Caco-2 (cell line): ENCODE data around the gene LIPC. TPM values are rescaled to one million over a fixed set of nuclear protein-coding genes. Genes with fewer than 3 reads are reported as not detected.

Experiments
- BruUV-seq: library from RNA; stranded (reverse); fragments of 400-500 nt; replicated peaks from 2 replicates; lab custom pipeline; 2021; lab: Mats Ljungman, UMichigan
- CTCF ChIA-PET: fragments of 300-600 bp; sonication (Branson Sonifier 250); formaldehyde crosslinking; loops from one replicate; lab custom pipeline; 2022; ENCODE audit warnings: antibody characterized with exemption; lab: Charles Lee
- POLR2A ChIA-PET: fragments of 300-600 bp; sonication (Branson Sonifier 250); formaldehyde crosslinking; loops from one replicate; lab custom pipeline; 2022; ENCODE audit warnings: antibody characterized with exemption; lab: Charles Lee
- DNase-seq, 2 experiments: peaks; one replicate each; pipeline versions ENCODE4 v3.0.0 to v3.0.0-alpha.2; 2020 to 2022
- H3K27me3 ChIP-seq: replicated peaks from 2 replicates; pipeline ENCODE4 v1.6.0; 2011; ENCODE audit warnings: low read length; ENCODE audit not compliant: control insufficient read depth, insufficient read depth
- H3K36me3 ChIP-seq: 2 replicates; pipeline ENCODE4 v1.5.1; 2011; ENCODE audit warnings: low read length; ENCODE audit not compliant: control insufficient read depth, insufficient read depth
- H3K4me1 ChIP-seq: fragments of 250-450 bp; sonication (Bioruptor Pico); 2 replicates; pipeline ENCODE4 v1.5.1; 2020; ENCODE audit warnings: mild to moderate bottlenecking
- H3K4me3 ChIP-seq: 2 replicates; pipeline ENCODE4 v1.5.1; 2011; ENCODE audit warnings: low read depth, mild to moderate bottlenecking, control low read depth, low read length
- H3K9me3 ChIP-seq: fragments of 250-450 bp; sonication (Bioruptor Pico); 2 replicates; pipeline ENCODE4 v1.5.1; 2020; ENCODE audit warnings: mild to moderate bottlenecking, moderate library complexity
- H3K27ac Mint-ChIP-seq: one replicate; pipeline ENCODE4 v1.8.0; 2022; ENCODE audit warnings: mixed read lengths; ENCODE audit not compliant: unreplicated experiment
- H3K27me3 Mint-ChIP-seq: one replicate; pipeline ENCODE4 v1.8.0; 2022; ENCODE audit warnings: mixed read lengths; ENCODE audit not compliant: insufficient read depth, unreplicated experiment
- H3K36me3 Mint-ChIP-seq: one replicate; pipeline ENCODE4 v1.8.0; 2022; ENCODE audit warnings: mild to moderate bottlenecking, mixed read lengths; ENCODE audit not compliant: insufficient read depth, unreplicated experiment
- H3K4me1 Mint-ChIP-seq: one replicate; pipeline ENCODE4 v1.8.0; 2022; ENCODE audit warnings: low read depth, mixed read lengths; ENCODE audit not compliant: unreplicated experiment
- H3K4me3 Mint-ChIP-seq: one replicate; pipeline ENCODE4 v1.8.0; 2022; ENCODE audit warnings: mild to moderate bottlenecking, moderate library complexity, mixed read lengths; ENCODE audit not compliant: unreplicated experiment
- H3K9me3 Mint-ChIP-seq: one replicate; pipeline ENCODE4 v1.8.0; 2022; ENCODE audit warnings: mixed read lengths; ENCODE audit not compliant: unreplicated experiment
- CTCF ChIP-seq, 2 experiments: fragments of 200-600 bp in 1 of 2; IDR thresholded peaks; 1 replicate in 1 of 2; 2 replicates in 1 of 2; pipeline versions ENCODE4 v1.5.1 to v1.8.0; 2011 to 2022; ENCODE audit warnings: antibody characterized with exemption in 1 of 2, control low read depth in 1 of 2, inconsistent platforms in 1 of 2, low read depth in 1 of 2, low read length in 1 of 2, mild to moderate bottlenecking in 1 of 2, moderate library complexity in 1 of 2; ENCODE audit not compliant: insufficient read depth in 1 of 2, severe bottlenecking in 1 of 2, unreplicated experiment in 1 of 2
- intact Hi-C: fragments of 100-400 bp; cut with micrococcal nuclease; formaldehyde crosslinking; loops from one replicate; pipeline ENCODE4 v1.10.0; 2022; ENCODE audit not compliant: unreplicated experiment
- total RNA-seq: library from RNA; stranded (reverse); gene quantifications from 2 replicates; pipeline ENCODE4 v1.2.3, GENCODE V29; 2022

LIPC gene
- total RNA-seq, 1 experiment from 2014 or later, result 17.6 TPM

GRCh38 chr15:58407236-58407775 is 24.5 kb upstream of the LIPC start:
- DNase-seq, result no peak
- peaks cover 22% of the 10 kb centered on the region for H3K4me1 Mint-ChIP-seq
- H3K27me3 Mint-ChIP-seq, result no peaks in the 10 kb centered on the region
- Histone ChIP-seq H3K9me3 (no peaks in the 10 kb centered on the region), H3K4me3 (no peak overlapping the region), H3K4me1 (peaks cover 4% of the 10 kb centered on the region; the same call in 1 of the 2 replicates), H3K27me3 (no peaks in the 10 kb centered on the region), H3K36me3 (no peaks in the 10 kb centered on the region)
- POLR2A ChIA-PET, result no interaction called here
- CTCF ChIA-PET, result no interaction called here
- no peak overlapping the region for H3K4me3 Mint-ChIP-seq
- no peak for TF ChIP-seq CTCF (IDR thresholded peaks at IDR 0.05; ENCODE audit: insufficient read depth in 1 of 2, low read depth in 1 of 2, low read length in 1 of 2, severe bottlenecking in 1 of 2, unreplicated experiment in 1 of 2)
- H3K27ac Mint-ChIP-seq, result no peak overlapping the region
- intact Hi-C loops, result no loop called here
- no TSS peak for BruUV-seq
- H3K9me3 Mint-ChIP-seq, result no peaks in the 10 kb centered on the region
- no peaks in the 10 kb centered on the region for H3K36me3 Mint-ChIP-seq

- ChIA-PET CTCF (no interaction called here), POLR2A (no interaction called here)
- no TSS peak for BruUV-seq
- peaks cover 22% of the 10 kb centered on the region for H3K4me1 Mint-ChIP-seq
- Histone ChIP-seq H3K4me1 (peaks cover 4% of the 10 kb centered on the region; the same call in 1 of the 2 replicates), H3K36me3 (no peaks in the 10 kb centered on the region), H3K4me3 (no peak overlapping the region), H3K27me3 (no peaks in the 10 kb centered on the region), H3K9me3 (no peaks in the 10 kb centered on the region)
- intact Hi-C loops, result no loop called here
- H3K4me3 Mint-ChIP-seq, result no peak overlapping the region
- no peaks in the 10 kb centered on the region for H3K36me3 Mint-ChIP-seq
- H3K9me3 Mint-ChIP-seq, result no peaks in the 10 kb centered on the region
- no peaks in the 10 kb centered on the region for H3K27me3 Mint-ChIP-seq
- no peak overlapping the region for H3K27ac Mint-ChIP-seq
- DNase-seq, result no peak
- no peak for TF ChIP-seq CTCF (IDR thresholded peaks at IDR 0.05; ENCODE audit: insufficient read depth in 1 of 2, low read depth in 1 of 2, low read length in 1 of 2, severe bottlenecking in 1 of 2, unreplicated experiment in 1 of 2)
These were observed 24.0 kb upstream of the LIPC start for GRCh38 chr15:58407778-58408177.

- no TSS peak for BruUV-seq
- Mint-ChIP-seq H3K27me3 (no peaks in the 10 kb centered on the region), H3K27ac (no peak overlapping the region), H3K9me3 (no peaks in the 10 kb centered on the region), H3K4me3 (no peak overlapping the region), H3K4me1 (peaks cover 22% of the 10 kb centered on the region), H3K36me3 (no peaks in the 10 kb centered on the region)
- H3K36me3 ChIP-seq, result no peaks in the 10 kb centered on the region
- no peak overlapping the region for H3K4me3 ChIP-seq
- intact Hi-C loops, result no loop called here
- ChIA-PET POLR2A (no interaction called here), CTCF (no interaction called here)
- no peak for TF ChIP-seq CTCF (IDR thresholded peaks at IDR 0.05; ENCODE audit: insufficient read depth in 1 of 2, low read depth in 1 of 2, low read length in 1 of 2, severe bottlenecking in 1 of 2, unreplicated experiment in 1 of 2)
- no peaks in the 10 kb centered on the region for H3K27me3 ChIP-seq
- no peak for DNase-seq
- H3K4me1 ChIP-seq, result peaks cover 4% of the 10 kb centered on the region; the same call in 1 of the 2 replicates
- no peaks in the 10 kb centered on the region for H3K9me3 ChIP-seq
These were observed 21.9 kb upstream of the LIPC start for GRCh38 chr15:58409861-58410260.
